22Rv1 (cell line): Measurements from ENCODE around the gene WDR11.

Experiments
- H3K27ac ChIP-seq: fragments of 450-650 bp; 2 replicates; pipeline ENCODE4 v1.5.1; 2017
- ZFX ChIP-seq: fragments of 450-650 bp; IDR thresholded peaks from 2 replicates; pipeline ENCODE4 v1.6.1; 2017; ENCODE audit warnings: antibody characterized with exemption, borderline replicate concordance
- TF ChIP-seq, protein P1 (sequence below): fragments of 450-650 bp; IDR thresholded peaks from 2 replicates; pipeline ENCODE4 v1.5.1; 2017; ENCODE audit warnings: mild to moderate bottlenecking

WDR11 gene

DNA sequence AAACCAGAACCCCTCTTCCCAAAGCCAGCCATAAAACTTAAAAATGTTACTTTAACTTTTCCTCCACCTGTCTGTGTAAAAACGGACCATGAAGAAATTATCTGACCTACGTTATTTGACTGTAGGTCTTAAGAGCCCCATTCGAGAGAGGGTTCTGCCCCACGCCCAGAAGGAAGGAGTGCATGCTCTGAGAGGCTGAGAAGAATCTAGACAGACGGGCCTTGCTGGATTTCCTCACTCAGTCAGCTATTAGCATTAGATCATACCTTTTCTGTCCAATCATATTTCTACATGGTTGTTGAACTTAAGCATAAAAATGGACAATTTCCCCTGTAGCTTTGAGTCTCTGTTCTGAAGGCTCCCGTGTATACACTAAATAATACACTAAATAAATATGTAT, 38.1 kb upstream of the WDR11 start:
- TF ChIP-seq, protein P1, sequence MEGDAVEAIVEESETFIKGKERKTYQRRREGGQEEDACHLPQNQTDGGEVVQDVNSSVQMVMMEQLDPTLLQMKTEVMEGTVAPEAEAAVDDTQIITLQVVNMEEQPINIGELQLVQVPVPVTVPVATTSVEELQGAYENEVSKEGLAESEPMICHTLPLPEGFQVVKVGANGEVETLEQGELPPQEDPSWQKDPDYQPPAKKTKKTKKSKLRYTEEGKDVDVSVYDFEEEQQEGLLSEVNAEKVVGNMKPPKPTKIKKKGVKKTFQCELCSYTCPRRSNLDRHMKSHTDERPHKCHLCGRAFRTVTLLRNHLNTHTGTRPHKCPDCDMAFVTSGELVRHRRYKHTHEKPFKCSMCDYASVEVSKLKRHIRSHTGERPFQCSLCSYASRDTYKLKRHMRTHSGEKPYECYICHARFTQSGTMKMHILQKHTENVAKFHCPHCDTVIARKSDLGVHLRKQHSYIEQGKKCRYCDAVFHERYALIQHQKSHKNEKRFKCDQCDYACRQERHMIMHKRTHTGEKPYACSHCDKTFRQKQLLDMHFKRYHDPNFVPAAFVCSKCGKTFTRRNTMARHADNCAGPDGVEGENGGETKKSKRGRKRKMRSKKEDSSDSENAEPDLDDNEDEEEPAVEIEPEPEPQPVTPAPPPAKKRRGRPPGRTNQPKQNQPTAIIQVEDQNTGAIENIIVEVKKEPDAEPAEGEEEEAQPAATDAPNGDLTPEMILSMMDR = no peak
- TF ChIP-seq ZFX = no peak

DNA sequence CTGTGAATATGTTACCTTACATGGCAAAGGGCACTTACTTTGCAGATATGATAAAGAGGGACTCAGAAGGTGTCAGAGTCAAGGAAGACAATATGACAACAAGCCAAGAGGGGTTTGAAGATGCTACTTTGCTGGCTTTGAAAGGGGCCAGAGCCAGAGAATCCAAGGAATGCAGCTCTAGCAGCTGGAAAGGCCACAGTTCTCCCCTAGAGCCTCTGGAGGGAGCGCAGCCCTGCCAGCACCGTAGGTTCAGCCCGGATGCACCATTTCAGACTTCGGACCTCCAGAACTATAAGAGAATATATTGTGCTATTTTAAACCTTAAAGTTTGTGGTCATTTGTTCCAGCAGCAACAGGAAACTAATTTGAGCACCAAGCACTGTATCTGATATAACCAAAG, 32.9 kb upstream of the WDR11 start:
- no peak overlapping the region for H3K27ac ChIP-seq
- TF ChIP-seq, protein P1 = no peak

More for the DNA sequence above, 38.1 kb upstream of the WDR11 start:
- H3K27ac ChIP-seq = no peak overlapping the region

- H3K27ac ChIP-seq = no peak overlapping the region
- TF ChIP-seq, protein P1 = no peak
- TF ChIP-seq ZFX = no peak
Observed at GRCh38 chr10:120819366-120819765, 31.8 kb upstream of the WDR11 start.

GRCh38 chr10:120823266-120823665, 27.9 kb upstream of the WDR11 start:
- no peak overlapping the region for H3K27ac ChIP-seq
- TF ChIP-seq, protein P1 = no peak
- no peak for TF ChIP-seq ZFX

DNA sequence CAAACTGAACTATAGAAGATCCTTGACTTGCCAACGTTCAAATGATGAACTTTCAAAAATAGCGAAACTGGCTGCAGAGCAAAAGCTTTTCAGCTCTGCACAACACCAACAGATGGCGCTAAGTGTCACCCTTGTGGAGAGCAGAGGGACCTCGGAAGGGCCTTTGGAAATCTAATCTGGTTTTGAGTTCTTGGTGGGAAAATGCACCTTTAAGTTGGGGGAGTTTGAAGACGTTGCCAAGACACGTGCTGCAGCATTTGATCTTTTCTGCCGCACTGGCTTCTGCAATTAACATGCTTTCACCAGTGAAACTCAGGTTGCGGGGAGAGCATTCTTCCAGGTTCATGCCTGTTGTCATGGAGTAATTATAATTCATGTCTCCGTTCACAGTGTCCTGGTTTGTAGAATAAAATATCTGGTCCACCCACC, 26.3 kb upstream of the WDR11 start:
- no peak for TF ChIP-seq ZFX
- TF ChIP-seq, protein P1 = peak; percentile 77
- no peak overlapping the region for H3K27ac ChIP-seq

- H3K27ac ChIP-seq = no peak overlapping the region
- TF ChIP-seq, protein P1 = no peak
- no peak for TF ChIP-seq ZFX
Observed at GRCh38 chr10:120825878-120826769, 25.0 kb upstream of the WDR11 start.

DNA sequence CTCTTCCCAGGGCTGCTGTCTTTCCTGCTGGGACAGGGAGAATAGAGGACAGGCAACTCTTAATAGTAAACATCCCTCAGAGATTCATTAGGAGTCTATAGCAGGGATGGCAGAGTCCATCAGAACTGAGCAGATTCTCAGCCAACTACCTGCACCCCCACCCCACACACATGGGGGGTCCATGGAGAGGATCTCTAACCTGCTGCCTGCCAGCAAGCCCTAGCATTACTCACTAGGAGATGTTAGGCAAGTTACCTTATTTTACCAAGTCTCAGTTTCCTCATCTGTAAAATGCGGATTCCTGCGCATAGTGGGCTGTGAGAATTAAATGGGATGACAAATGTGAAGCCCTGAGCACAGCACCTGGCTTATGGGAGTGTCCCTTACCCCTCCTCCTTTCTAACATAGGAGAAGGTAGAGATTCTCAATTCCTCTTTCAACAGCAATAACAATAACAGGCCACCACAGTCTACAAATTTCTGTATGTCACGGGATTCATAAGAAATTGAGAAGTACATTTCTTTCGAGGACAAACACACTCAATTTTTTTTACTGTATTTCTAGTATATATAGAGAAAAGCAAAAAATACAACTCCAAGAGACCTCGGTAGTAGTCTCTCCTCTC, 23.8 kb upstream of the WDR11 start:
- no peak for TF ChIP-seq ZFX
- TF ChIP-seq, protein P1 = no peak
- no peak overlapping the region for H3K27ac ChIP-seq
